ENCODE results near the gene PKP4.
"Not testable (repeated sequence)": the region's sequence is repeated elsewhere in the genome, so short reads cannot be mapped to it uniquely, and the experiment has no call there.

Gene PKP4

DNA sequence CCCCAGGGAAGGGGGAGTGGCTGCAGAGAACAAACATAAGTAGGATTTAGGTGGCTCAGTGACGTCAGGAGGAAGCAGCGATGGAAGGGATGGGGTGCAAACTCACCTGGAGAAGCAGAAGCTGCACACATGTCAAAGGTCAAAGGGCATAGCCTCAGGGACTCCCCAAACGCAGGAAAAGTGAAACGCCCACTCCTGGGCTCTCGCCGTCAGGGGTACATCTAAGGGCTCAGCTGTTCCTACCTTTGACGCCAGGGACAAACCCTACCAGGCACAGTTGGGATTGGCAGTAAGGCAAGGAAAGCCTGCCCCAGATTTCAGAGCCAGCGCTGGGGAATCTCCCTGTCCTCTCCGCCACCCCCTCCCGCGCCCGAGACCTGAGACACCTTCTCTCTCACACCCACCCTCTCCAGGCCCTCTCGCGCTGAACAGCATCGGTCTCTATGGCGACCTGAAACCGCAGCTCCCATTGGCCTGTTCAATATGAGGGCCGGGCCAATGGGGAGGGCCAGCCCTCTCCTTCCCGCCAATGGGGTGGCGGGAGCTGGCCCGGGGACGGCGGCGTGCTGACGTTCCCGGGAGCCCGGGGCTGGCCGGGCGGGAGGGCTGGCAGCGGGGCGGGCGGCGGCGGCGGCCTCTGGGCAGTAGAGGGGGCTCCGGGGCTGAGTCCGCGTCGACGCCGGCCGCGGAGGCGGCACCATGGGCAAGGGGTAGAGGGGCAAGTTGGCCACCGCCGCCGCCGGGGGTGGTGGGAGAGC is at the start of gene PKP4, which contains the start of gene CCDC148:
Gene PKP4 (plus strand): TSS at position 644 of the 758 bp plus-strand sequence. CDS start 76,233 bp downstream, outside the sequence.
Gene CCDC148 (minus strand): TSS at position 445 of the 758 bp plus-strand sequence. CDS start 314 bp downstream, at position 131.
- peak; percentile 86 for DNase-seq

DNA sequence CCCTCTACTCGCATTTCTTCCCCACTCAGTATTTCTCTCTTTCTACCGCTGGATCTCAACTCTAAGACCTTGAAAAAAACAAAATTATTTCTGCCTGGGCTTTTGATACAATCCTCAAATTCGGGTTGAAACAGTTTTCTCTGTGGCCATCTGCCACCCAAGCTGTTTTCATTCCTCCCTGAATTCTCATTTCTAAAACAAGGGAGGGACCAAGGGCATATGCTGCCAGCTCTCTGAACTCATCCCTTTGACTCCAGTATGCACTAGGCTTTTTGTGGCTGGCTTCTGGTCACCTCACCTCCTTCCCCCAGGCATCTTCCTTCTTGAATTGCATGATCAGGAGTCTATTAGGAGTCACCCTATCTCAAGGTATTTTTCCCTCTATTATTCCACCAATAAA is 49.7 kb upstream of the PKP4 start:
- DNase-seq, result peak; percentile 95

DNA sequence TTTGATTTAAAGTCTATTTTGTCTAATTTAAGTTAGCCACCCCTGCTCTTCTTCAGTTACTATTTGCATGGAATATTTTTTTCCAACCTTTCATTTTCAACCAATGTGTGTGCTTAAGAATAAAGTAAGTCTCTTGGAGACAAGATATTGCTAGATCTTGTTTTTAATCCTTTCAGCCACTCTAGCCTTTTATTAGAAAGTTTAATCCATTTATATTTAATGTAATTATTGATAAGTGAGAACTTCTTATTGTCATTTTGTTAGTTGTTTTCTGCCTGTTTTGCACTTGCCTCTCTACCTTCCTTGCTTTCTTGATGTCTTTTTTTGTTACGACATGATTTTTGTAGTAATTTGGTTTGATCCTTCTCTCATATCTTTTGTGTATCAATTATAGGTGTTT is 46.6 kb upstream of the PKP4 start:
- DNase-seq, result no peak

GRCh38 chr2:158411748-158412147 is 45.0 kb upstream of the PKP4 start:
- no peak for DNase-seq

DNA sequence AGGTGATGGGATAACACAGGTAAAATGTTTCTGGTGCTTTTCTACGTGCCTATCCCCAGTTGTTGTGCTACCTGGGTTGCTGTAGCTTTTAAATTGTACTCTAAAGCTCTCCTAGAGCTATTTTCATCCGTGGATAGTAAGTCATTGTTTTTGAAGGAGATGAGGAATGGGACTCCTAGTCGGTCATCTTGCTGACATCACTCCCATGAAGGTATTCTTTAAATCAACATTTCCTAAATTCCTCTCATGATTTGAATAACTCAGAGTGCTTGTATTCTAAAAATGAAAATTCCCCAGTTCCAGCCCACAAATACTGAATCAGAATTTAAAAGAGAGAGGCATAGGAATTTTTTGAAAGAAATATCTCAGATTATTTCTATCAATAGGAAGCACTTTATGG is 44.5 kb upstream of the PKP4 start:
- no peak for DNase-seq

GRCh38 chr2:158413581-158413980 is 43.2 kb upstream of the PKP4 start:
- no peak for DNase-seq

DNA sequence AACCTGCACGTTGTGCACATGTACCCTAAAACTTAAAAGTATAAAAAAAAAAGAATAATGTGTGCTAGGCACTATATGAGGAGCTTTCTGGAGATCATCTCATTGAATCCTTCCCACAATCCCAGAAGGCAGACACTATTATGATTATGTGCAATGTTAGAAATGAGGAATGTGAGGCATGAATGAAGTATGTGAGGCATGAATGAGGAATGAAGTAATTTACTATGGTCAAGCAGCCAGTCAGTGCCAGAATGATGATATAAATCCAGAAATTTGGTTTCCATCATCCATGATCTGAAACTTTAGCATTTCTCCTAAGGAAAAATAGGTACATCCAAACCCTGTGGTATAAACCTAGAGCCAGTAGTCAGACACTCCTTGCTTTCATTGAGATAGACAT is 42.2 kb upstream of the PKP4 start:
- DNase-seq, result no peak

GRCh38 chr2:158432117-158432516 is 24.6 kb upstream of the PKP4 start:
- DNase-seq, result no peak

DNA sequence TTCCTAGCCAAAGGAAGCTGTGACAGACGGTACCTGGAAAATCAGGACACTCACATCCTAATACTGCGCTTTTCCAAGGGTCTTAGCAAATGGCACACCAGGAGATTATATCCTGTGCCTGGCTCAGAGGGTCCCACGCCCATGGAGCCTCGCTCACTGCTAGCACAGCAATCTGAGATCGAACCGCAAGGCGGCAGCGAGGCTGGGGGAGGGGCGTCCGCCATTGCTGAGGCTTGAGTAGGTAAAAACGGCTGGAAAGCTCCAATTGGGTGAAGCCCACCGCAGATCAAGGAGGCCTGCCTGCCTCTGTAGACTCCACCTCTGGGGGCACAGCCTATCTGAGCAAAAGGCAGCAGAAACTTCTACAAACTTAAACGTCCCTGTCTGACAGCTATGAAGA is 23.0 kb upstream of the PKP4 start:
- not testable (repeated sequence) for DNase-seq

GRCh38 chr2:158439062-158439461 is 17.7 kb upstream of the PKP4 start:
- not testable (repeated sequence) for DNase-seq

GRCh38 chr2:158443606-158444005 is 13.1 kb upstream of the PKP4 start:
- DNase-seq, result no peak

- no peak for DNase-seq
Measured at GRCh38 chr2:158457092-158457825, 507 bp downstream of the PKP4 start.

DNA sequence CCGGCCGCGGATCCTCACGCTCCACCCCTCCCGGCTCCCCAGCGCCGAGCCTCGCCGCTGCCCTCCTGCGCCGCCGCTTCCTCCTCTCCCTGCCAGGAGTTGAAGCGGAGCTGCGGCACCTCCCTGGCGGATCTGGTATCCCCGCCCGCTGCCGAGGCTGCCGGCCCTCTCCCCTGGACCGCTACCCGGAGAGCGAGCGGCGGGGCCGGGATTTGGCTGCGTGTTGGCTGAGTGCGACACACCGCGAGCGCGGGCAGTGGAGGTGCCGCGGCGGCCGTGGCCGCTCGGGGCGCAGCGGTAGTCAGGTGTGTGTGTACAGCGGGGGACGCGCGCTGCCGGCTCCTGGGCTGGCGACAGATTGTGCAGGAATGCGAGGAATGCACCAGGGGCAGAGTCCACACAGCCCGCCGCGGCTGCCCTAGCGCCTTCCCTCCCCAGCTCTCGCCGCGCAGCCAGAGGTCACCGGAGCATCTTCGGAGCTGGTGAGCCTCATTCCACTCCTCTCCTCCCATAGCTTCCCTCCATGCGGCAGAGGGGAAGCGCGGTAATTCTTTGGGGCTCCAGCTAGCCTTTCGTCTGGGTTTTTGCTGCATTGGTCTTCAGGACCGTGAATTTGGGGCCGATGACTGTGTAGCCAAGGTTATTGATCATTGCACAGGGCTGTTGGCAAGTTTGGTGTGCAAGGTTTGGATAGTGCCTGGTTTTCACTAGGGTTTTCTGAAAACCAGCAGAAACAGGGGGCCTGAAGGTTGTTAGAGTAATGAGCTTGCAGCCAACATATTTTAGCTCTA is 1.3 kb downstream of the PKP4 start:
- no peak for DNase-seq

- no peak for DNase-seq
Measured at GRCh38 chr2:158458617-158458920, 1.8 kb downstream of the PKP4 start.

- no peak for DNase-seq
Measured at GRCh38 chr2:158459161-158460003, 2.6 kb downstream of the PKP4 start.

GRCh38 chr2:158460632-158461297 is 4.0 kb downstream of the PKP4 start:
- DNase-seq, result no peak

DNA sequence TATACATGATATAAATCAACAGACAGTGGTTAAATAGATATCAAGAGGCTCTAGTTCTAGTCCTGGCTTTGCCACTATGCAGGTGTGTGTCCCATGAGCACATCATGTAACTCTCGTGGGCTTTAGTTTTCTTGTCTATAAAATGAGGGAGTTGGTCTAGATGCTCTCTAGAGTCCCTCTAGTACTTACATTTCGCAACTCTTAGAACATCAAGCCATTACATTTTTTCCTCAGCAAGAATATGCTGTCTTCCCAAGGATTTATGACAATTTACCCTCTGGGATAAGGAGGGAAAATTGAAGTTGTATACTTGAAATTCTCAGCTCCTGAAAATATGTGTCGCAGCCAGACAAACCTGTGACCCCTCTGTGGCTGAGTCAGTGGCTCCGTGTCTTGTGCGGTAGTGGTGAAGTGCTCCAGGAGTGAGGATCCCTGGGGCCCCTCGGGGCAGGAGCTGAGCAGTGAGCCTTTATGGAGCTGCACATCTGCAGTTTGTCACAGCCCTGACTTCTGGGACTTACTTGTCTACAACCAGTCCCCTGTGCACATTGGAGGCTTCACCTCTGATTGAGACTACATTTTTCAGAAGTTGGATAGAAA is 6.8 kb downstream of the PKP4 start:
- DNase-seq, result no peak

DNA sequence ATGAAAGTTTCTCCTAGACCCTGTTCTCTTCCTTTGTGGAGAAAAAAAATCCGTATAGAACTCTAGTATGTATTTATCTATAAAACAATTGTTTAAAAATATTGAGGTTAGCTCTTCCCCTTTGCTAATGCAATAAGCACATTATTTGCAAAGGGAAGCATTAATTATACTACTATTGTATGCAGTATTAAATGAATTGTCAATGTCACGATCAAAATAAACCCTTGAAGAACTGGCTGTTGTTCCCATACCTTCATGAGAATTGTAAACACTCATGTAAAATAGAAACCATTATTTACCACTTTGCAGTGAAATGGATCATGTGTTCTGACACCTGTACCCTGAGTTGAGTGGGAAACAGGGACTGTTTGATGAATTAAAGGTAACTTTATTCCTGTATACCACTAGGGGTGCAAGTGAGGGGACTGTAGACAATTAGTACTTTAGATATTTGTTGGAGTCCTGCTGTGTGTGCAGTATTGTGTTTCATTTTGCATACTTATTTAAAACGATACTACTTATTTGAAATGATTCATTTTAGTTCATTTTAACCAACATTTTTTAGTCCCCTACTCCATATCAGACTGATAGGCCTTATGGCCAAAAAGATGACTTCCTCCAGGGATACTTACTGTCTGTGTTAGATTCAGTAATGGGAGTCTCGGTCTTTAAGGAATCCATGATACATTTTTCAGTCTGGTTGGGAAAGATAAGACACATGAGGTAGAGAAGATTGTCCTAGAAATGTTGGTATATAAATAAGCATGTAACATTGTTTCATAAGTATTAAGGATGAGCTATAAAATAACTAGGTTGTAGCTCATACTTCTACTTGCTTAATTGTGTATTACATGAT is 7.9 kb downstream of the PKP4 start:
- DNase-seq, result no peak

- DNase-seq, result no peak
Measured at GRCh38 chr2:158467248-158467647, 10.5 kb downstream of the PKP4 start.

DNA sequence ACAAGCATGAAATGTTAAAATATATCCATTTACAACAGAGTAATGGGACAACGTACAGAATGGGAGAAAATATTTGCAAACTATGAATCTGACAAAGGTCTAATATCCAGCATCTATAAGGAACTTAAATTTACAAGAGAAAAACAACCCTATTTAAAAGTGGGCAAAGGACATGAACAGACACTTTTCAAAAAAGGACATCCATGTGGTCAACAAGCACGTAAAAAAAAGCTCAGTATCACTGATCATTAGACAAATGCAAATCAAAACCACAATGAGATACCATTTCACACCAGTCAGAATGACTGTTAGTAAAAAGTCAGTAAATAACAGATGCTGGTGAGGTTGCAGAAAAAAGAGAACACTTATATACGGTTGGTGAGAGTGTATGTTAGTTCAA is 16.1 kb downstream of the PKP4 start:
- DNase-seq, result not testable (repeated sequence)

DNA sequence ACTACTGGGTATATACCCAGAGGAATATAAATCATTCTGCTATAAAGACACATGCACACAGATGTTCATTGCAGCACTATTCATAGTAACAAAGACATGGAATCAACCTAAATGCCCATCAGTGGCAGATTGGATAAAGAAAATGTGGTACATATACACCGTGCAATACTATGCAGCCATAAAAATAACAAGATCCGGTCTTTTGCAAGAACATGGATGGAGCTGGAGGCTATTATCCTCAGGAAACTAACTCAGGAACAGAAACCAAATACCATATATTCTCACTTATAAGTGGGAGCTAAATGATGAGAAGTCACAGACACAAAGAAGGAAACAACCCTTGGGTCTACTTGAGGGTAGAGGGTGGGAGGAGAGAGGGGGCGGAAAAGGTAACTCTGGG is 16.5 kb downstream of the PKP4 start:
- not testable (repeated sequence) for DNase-seq
